Measurements from ENCODE around the gene ALOX15B. TPM values are rescaled to one million over a fixed set of nuclear protein-coding genes. Genes with fewer than 3 reads are reported as not detected.
A peak's percentile ranks its signal among the peaks of the same experiment; 100 is the strongest.

ALOX15B gene
- total RNA-seq, 2 donors from 2014 or later: 52.1 to 108 TPM

GRCh38 chr17:8016632-8017424 lies 22.0 kb upstream of the ALOX15B start:
- H3K27ac ChIP-seq: peak overlapping the region; percentile 74 to 84
- peaks cover 12% of the 10 kb centered on the region for H3K4me1 ChIP-seq (replicated peaks)
- WGBS: 36% methylated on average over 12 of the region's 12 CpGs
- H3K4me3 ChIP-seq: peak overlapping the region; percentile 26 to 44
- H3K36me3 ChIP-seq: no peaks in the 10 kb centered on the region
- H3K9me3 ChIP-seq: no peaks in the 10 kb centered on the region
- intact Hi-C loops (cut with DNase I): no loop called here
- no peaks in the 10 kb centered on the region for H3K27me3 ChIP-seq (replicated peaks; ENCODE audit: insufficient read depth)
- TF ChIP-seq, protein P1, sequence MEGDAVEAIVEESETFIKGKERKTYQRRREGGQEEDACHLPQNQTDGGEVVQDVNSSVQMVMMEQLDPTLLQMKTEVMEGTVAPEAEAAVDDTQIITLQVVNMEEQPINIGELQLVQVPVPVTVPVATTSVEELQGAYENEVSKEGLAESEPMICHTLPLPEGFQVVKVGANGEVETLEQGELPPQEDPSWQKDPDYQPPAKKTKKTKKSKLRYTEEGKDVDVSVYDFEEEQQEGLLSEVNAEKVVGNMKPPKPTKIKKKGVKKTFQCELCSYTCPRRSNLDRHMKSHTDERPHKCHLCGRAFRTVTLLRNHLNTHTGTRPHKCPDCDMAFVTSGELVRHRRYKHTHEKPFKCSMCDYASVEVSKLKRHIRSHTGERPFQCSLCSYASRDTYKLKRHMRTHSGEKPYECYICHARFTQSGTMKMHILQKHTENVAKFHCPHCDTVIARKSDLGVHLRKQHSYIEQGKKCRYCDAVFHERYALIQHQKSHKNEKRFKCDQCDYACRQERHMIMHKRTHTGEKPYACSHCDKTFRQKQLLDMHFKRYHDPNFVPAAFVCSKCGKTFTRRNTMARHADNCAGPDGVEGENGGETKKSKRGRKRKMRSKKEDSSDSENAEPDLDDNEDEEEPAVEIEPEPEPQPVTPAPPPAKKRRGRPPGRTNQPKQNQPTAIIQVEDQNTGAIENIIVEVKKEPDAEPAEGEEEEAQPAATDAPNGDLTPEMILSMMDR (IDR thresholded peaks at IDR 0.05): peak in 3 of 4 experiments; percentile 67 to 91 (median 83)
- TF ChIP-seq POLR2AphosphoS5 (IDR thresholded peaks at IDR 0.05) (peak; percentile 44), POLR2A (IDR thresholded peaks at IDR 0.05) (no peak)
- DNase-seq (ENCODE audit: low spot score): peak; percentile 63

DNA sequence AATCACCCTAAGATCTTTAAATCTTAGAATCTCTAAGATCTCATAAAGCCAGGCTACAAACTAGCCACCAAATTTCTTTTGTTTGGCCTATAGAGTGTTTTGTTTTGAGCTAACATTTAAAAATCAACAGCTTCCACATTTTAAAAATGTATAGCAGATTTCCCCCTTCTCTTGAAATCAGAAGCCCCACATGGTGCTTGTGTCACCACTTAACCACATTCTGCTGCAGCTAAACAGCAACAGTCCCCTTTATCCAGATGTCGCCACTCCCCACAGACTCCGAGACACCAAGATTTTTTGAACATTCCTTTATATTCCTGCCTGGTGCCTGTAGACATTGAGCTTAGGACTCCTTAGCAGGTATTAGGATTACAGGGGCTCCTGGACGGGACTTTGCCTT lies 20.4 kb upstream of the ALOX15B start:
- H3K27me3 ChIP-seq (replicated peaks; ENCODE audit: insufficient read depth): no peaks in the 10 kb centered on the region
- H3K27ac ChIP-seq: peak overlapping the region; percentile 74 to 84
- TF ChIP-seq, protein P1 (IDR thresholded peaks at IDR 0.05): no peak
- no peak for TF ChIP-seq POLR2A (IDR thresholded peaks at IDR 0.05)
- no peak for TF ChIP-seq POLR2AphosphoS5 (IDR thresholded peaks at IDR 0.05)
- H3K9me3 ChIP-seq: no peaks in the 10 kb centered on the region
- H3K4me3 ChIP-seq: no peak overlapping the region
- intact Hi-C loops (cut with DNase I): no loop called here
- H3K36me3 ChIP-seq: no peaks in the 10 kb centered on the region
- WGBS: 76% methylated on average over 3 of the region's 3 CpGs
- H3K4me1 ChIP-seq (replicated peaks): peaks cover 12% of the 10 kb centered on the region
- no peak for DNase-seq (ENCODE audit: low spot score)

DNA sequence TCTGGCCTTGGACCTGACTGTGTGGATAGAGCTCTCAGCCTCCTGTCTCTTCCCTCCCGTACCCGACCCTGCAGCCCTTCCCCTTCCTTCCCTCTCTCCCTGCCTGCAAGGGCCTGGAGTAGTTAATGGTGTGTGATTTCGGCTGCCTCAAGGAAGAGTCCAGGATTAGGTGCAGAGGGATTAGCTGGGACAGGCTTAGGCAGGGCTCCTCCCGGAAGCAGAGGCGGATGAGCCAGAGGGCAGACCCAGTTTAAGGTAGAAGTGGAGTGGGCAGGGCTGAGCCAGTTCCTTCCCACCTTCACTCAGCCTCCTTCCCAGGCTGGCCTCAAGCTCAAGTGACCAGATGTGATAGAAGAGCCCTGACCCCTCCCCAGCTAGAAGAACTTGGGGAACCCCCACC lies 19.7 kb upstream of the ALOX15B start:
- no peak overlapping the region for H3K4me3 ChIP-seq
- TF ChIP-seq, protein P1 (IDR thresholded peaks at IDR 0.05): no peak
- TF ChIP-seq POLR2AphosphoS5 (IDR thresholded peaks at IDR 0.05) (no peak), POLR2A (IDR thresholded peaks at IDR 0.05) (no peak)
- no peak for DNase-seq (ENCODE audit: low spot score)
- no peaks in the 10 kb centered on the region for H3K9me3 ChIP-seq
- H3K36me3 ChIP-seq: no peaks in the 10 kb centered on the region
- H3K4me1 ChIP-seq (replicated peaks): peaks cover 12% of the 10 kb centered on the region
- intact Hi-C loops (cut with DNase I): no loop called here
- WGBS: 35% methylated on average over 5 of the region's 5 CpGs
- peak overlapping the region; percentile 74 to 84 for H3K27ac ChIP-seq
- no peaks in the 10 kb centered on the region for H3K27me3 ChIP-seq (replicated peaks; ENCODE audit: insufficient read depth)

DNA sequence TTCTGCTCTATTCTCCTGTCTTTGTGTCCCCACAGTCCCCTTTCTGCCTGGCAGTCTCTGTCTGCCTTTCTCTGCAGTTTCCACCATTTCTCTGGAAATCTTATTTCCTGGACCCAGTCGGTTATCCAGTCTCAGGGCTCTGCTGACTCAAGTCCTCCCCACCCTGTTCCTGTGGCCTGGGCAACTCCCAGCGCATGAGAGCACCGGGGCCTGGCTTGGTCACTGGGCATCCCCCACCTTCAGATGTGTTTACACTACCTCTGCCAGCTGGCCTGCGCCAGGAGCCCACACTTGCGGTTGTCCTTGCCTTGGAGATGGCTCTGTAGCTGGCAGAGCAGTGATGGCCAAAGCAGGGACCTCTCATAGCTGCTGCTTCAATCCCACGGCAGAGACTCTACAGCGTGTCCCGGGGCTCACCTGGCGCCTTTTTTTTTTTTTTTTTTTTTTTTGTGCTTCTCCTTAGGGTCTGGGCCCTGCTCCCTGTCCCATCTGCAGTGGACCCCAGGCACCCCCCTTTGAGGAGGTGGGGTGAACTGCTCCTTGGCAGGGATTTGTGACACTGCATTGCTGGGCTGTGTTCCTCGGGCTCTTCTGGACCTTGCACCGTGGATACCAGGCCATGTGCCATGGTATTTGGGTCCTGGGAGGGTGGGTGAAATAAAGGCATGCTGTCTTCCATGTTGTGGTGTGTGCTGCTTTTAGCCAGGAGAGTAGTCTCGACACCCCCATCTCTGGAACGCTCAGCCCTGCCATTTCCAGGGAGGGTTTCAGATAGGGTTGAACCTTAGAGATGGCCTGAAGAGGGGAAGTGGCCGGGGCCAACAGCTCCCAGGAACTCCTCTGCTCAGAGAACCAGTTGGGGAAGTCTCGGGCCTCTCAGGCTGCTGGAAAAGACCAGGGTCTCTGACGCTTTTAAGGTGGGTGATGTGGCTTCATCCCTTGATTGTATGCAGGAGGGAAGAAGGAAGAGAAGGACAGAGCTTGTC lies 18.9 kb upstream of the ALOX15B start:
- no peak for TF ChIP-seq POLR2A (IDR thresholded peaks at IDR 0.05)
- TF ChIP-seq, protein P1 (IDR thresholded peaks at IDR 0.05): no peak
- Histone ChIP-seq H3K9me3 (no peaks in the 10 kb centered on the region), H3K4me3 (no peak overlapping the region), H3K27me3 (replicated peaks; ENCODE audit: insufficient read depth) (no peaks in the 10 kb centered on the region), H3K27ac (peak overlapping the region; percentile 74 to 84), H3K4me1 (replicated peaks) (peaks cover 12% of the 10 kb centered on the region), H3K36me3 (no peaks in the 10 kb centered on the region)
- no peak for DNase-seq (ENCODE audit: low spot score)
- WGBS: 75% methylated on average over 16 of the region's 16 CpGs
- intact Hi-C loops (cut with DNase I): no loop called here

All from prostate gland (tissue), 2 donors.